GM12892 (cell line): ENCODE measurements around the gene EXOC4.

Source experiments
- POLR2A ChIP-seq: IDR thresholded peaks from 2 replicates; pipeline ENCODE4 v1.6.1; 2011; ENCODE audit warnings: low read depth, low read length, control low read depth
- POLR2AphosphoS5 ChIP-seq: IDR thresholded peaks from 2 replicates; pipeline ENCODE4 v1.6.1; 2011; ENCODE audit warnings: low read depth, low read length, control low read depth

GRCh38 chr7:134051020-134051419 is 798.1 kb downstream of the EXOC4 start:
- TF ChIP-seq POLR2A (no peak), POLR2AphosphoS5 (no peak)
